Suprapubic skin (tissue), 3 donors: Measurements from ENCODE around the gene SRSF3.

Experiments used
- CTCF ChIP-seq, 2 donors: fragments of 200-600 bp in 1 of 2; fragments of 450-650 bp in 1 of 2; sonication (generic) in 1 of 2; IDR thresholded peaks; one replicate each; pipeline ENCODE4 v1.5.1; 2016 to 2019; ENCODE audit warnings: antibody characterized with exemption in 2 of 2, mild to moderate bottlenecking in 1 of 2, moderate library complexity in 1 of 2
- POLR2A ChIP-seq, 2 donors: fragments of 450-650 bp; IDR thresholded peaks; one replicate each; pipeline ENCODE4 v1.6.1; 2017; ENCODE audit warnings: antibody characterized with exemption in 2 of 2, mild to moderate bottlenecking in 2 of 2, moderate library complexity in 2 of 2

GRCh38 chr6:36633915-36634314 is 39.8 kb downstream of the SRSF3 start:
- TF ChIP-seq POLR2A (IDR thresholded peaks at IDR 0.05) (no peak), CTCF (IDR thresholded peaks at IDR 0.05) (no peak)
